Measurements from ENCODE around the gene MPP2. TPM values are rescaled to one million over a fixed set of nuclear protein-coding genes. Genes with fewer than 3 reads are reported as not detected.

The MPP2 gene
- total RNA-seq, 2 experiments from 2014 or later: 6.0 TPM

- H3K4me1 Mint-ChIP-seq (ENCODE audit: low read depth): peaks cover 10% of the 10 kb centered on the region
- ChIA-PET CTCF (interaction anchor here (0.7 to 1.1 kb wide), 2 partner anchors 35 to 83 kb away, joined by 3 to 4 read pairs; no protein-coding TSS in a partner anchor), POLR2A (interaction anchor here (1.0 kb wide), 1 partner anchor 99 kb away, joined by 3 read pairs; no protein-coding TSS in a partner anchor)
- TF ChIP-seq CTCF (IDR thresholded peaks at IDR 0.05): no peak
- DNase-seq: no peak
- H3K27me3 Mint-ChIP-seq: no peaks in the 10 kb centered on the region
- no peak for ATAC-seq
- no peaks in the 10 kb centered on the region for H3K36me3 Mint-ChIP-seq (ENCODE audit: low read depth)
- H3K9me3 Mint-ChIP-seq: no peaks in the 10 kb centered on the region
- H3K4me3 Mint-ChIP-seq: no peak overlapping the region
- H3K27ac Mint-ChIP-seq: no peak overlapping the region
- intact Hi-C loops (cut with micrococcal nuclease): no loop called here
Measured at GRCh38 chr17:43911904-43912303, 4.6 kb upstream of the MPP2 start.

GRCh38 chr17:43909537-43910231, 2.3 kb upstream of the MPP2 start:
- no peaks in the 10 kb centered on the region for H3K36me3 Mint-ChIP-seq (ENCODE audit: low read depth)
- intact Hi-C loops (cut with micrococcal nuclease): no loop called here
- POLR2A ChIA-PET: interaction anchor here (1.0 to 1.3 kb wide), 2 partner anchors 10 to 28 kb away, joined by 3 read pairs; no protein-coding TSS in a partner anchor
- CTCF ChIA-PET: interaction anchor here (0.7 to 4.9 kb wide), 21 partner anchors 10 to 259 kb away, joined by 3 to 48 read pairs (median 4); no protein-coding TSS in a partner anchor
- peaks cover 12% of the 10 kb centered on the region for H3K4me1 Mint-ChIP-seq (ENCODE audit: low read depth)
- no peak for DNase-seq
- peaks cover 7% of the 10 kb centered on the region for H3K27me3 Mint-ChIP-seq
- H3K9me3 Mint-ChIP-seq: no peaks in the 10 kb centered on the region
- no peak for ATAC-seq
- no peak overlapping the region for H3K4me3 Mint-ChIP-seq
- no peak overlapping the region for H3K27ac Mint-ChIP-seq
- TF ChIP-seq CTCF (IDR thresholded peaks at IDR 0.05): no peak

- H3K36me3 Mint-ChIP-seq (ENCODE audit: low read depth): no peaks in the 10 kb centered on the region
- H3K4me3 Mint-ChIP-seq: peak overlapping the region; percentile 77
- no peak for TF ChIP-seq CTCF (IDR thresholded peaks at IDR 0.05)
- ATAC-seq: peak; percentile 62
- intact Hi-C loops (cut with micrococcal nuclease): no loop called here
- H3K27me3 Mint-ChIP-seq: peaks cover 11% of the 10 kb centered on the region
- no peaks in the 10 kb centered on the region for H3K9me3 Mint-ChIP-seq
- CTCF ChIA-PET: interaction anchor here (0.8 to 4.9 kb wide), 13 partner anchors 9 to 133 kb away, joined by 3 to 48 read pairs (median 4); partner anchors contain the start of gene TMEM101
- peaks cover 12% of the 10 kb centered on the region for H3K4me1 Mint-ChIP-seq (ENCODE audit: low read depth)
- DNase-seq: peak; percentile 74
- no peak overlapping the region for H3K27ac Mint-ChIP-seq
- POLR2A ChIA-PET: interaction anchor here (1.1 to 2.0 kb wide), 2 partner anchors 9 to 18 kb away, joined by 3 to 5 read pairs; no protein-coding TSS in a partner anchor
Measured at GRCh38 chr17:43907998-43908721, 824 bp upstream of the MPP2 start.

GRCh38 chr17:43906951-43907424, 348 bp downstream of the MPP2 start:
- intact Hi-C loops (cut with micrococcal nuclease): no loop called here
- CTCF ChIA-PET: interaction anchor here (0.7 to 4.9 kb wide), 6 partner anchors 17 to 99 kb away, joined by 3 to 48 read pairs (median 12); no protein-coding TSS in a partner anchor
- Mint-ChIP-seq H3K27ac (peak overlapping the region; percentile 67), H3K36me3 (ENCODE audit: low read depth) (no peaks in the 10 kb centered on the region), H3K9me3 (no peaks in the 10 kb centered on the region), H3K4me1 (ENCODE audit: low read depth) (peaks cover 12% of the 10 kb centered on the region), H3K4me3 (peak overlapping the region; percentile 77), H3K27me3 (peaks cover 11% of the 10 kb centered on the region)
- ATAC-seq: peak; percentile 17
- POLR2A ChIA-PET: interaction anchor here (1.1 to 2.0 kb wide), 2 partner anchors 8 to 19 kb away, joined by 3 to 5 read pairs; no protein-coding TSS in a partner anchor
- TF ChIP-seq CTCF (IDR thresholded peaks at IDR 0.05): no peak
- DNase-seq: no peak
